Measurements from ENCODE around the gene TMEM178B.

- no peak for TF ChIP-seq CTCF (IDR thresholded peaks at IDR 0.05)
- TF ChIP-seq POLR2A (IDR thresholded peaks at IDR 0.05) = no peak
Observed at GRCh38 chr7:141312828-141313521, 239.1 kb downstream of the TMEM178B start.

Data from ovary (tissue), 3 donors.